HG02798 (cell line): ENCODE data around the gene HLA-DOB.
"Not testable (repeated sequence)": the region's sequence is repeated elsewhere in the genome, so short reads cannot be mapped to it uniquely, and the experiment has no call there.

Experiments used
- ATAC-seq: cut with Tn5 transposase; IDR thresholded peaks from one replicate; pipeline ENCODE4 v1.9.1; 2021; ENCODE audit warnings: mild to moderate bottlenecking; ENCODE audit not compliant: unreplicated experiment, poor library complexity

Gene HLA-DOB

DNA sequence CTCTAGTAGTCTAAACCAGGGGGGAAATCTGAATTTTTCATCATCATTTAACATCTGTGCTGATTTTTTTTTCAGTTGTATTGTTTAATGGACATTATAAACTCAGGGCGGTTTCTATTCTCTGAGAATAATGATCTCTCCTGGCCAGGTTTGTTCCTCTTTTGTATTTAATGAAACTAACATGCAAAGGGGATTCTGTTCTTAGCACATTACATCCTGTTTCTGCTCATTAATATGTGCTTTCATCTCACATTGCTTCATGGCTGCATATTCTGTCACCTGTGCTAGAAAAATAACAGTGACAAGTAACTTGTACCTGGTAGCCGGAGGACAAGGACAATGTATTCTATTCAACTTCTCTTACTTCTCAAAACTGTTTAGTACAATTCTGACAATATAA lies 806 bp downstream of the HLA-DOB start:
- ATAC-seq = peak; percentile 51

- ATAC-seq = no peak
Measured at GRCh38 chr6:32815115-32815514, 1.7 kb downstream of the HLA-DOB start.

- ATAC-seq = no peak
Measured at GRCh38 chr6:32814145-32814544, 2.7 kb downstream of the HLA-DOB start.

DNA sequence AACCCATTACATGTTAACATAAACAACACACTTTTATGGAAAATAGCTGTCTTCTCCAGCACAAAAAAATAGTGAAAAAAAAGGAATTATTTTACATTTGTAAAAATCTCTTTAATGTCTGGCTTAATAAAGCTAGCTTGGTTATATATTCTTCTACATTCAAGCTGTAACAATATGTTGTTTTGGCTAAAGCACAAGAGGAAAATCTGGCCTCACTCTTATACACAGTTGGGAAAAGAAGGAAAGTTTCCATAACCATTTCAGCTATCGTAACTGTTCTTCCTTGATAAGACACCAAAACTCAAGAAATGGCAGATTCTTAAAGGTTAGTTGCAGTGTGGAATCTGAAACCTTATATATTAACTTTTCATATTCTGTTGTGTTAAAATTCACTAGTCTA lies 7.6 kb downstream of the HLA-DOB start:
- no peak for ATAC-seq

DNA sequence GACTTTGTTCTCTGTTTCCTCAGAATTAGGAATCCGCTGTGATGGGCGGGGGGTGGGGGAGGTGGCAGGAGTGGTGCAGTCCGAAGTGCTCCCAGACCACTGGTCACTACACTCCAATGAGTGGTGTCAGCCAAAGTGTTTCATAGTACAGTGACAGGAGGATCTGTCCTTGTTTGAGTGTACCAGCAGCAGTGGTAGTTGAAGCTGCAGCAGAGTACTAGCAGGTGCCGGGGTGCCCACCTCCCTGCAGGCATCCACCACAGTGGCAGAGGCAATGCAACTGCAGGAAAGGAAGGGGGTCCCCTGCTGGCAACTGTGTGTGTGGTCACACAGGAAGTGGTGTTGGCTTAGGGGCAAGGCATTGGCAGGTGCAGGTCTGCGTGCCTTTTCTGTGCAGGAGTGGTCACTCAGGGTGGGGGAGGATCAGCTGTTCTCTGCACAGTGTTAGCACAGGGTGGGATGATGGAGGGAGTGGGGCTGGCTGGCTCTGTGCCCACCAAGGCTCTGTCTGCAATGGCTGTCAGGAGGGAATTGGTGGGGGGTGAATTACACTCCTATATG lies 9.7 kb downstream of the HLA-DOB start:
- no peak for ATAC-seq

- not testable (repeated sequence) for ATAC-seq
Measured at GRCh38 chr6:32805404-32805803, 11.4 kb downstream of the HLA-DOB start.

- ATAC-seq = no peak
Measured at GRCh38 chr6:32803416-32803815, 13.4 kb downstream of the HLA-DOB start.

DNA sequence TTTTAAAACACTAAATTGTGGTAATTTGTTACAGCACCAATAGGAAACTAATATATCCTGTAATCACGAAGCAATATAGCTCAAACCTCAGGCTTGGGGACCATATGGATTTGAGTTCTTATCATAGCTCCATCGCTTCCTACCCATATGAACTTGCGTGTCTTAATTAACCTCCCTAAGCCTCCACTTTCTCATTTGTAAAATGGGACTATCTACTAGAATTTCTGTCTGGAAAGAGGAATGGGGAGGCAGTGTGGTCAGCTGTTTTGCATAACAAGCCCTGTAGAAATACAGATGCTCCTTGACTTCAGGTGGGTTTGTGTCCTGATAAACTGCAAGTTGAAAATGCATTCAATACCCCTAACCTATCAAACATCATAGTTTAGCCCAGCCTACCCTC lies 17.1 kb downstream of the HLA-DOB start:
- no peak for ATAC-seq

GRCh38 chr6:32799168-32799567 lies 17.6 kb downstream of the HLA-DOB start:
- no peak for ATAC-seq

- no peak for ATAC-seq
Measured at GRCh38 chr6:32796848-32797776, 19.7 kb downstream of the HLA-DOB start.

DNA sequence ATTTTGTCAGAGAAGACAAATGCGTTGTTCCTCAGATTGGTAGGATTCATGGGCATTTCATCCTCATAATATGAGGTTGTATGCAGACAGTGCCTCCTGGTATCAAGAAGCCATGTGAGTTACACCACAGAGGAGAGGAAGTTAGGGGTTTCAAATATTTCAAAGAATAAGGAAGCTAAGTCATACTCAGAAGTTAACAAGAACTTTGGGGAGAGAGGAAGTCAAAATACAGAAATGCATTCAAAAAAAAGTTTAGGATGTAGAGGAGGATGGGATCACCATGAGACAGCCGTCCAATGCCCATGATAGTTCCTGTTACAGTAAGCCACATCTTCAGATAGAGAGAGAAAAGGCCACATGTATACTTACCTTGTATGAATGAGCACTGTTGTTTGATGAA lies 22.3 kb downstream of the HLA-DOB start:
- no peak for ATAC-seq

DNA sequence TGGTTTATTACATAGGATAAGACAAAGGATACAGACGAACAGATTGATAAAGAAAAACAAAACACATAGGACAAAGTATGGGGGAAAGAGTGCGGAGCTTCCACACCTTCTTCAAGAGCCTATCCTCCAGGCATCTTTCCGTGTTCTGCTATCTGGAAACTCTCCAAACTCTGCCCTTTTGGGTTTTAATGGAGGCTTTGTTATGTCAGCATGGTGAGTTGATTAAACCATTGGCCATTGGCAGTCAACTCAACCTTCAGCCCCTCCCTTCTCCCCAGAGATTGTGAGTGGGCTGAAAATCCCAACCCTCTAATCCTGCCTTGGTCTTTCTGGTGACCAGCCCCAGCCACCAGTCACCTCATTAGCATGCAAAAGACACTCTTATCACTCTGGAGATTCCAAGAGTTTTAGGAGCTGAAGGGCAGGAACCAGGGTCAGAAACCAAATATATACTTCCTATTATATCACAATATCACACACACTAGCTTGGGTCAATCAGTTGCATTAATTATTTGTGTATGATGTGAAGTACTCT lies 23.8 kb downstream of the HLA-DOB start:
- ATAC-seq = no peak

DNA sequence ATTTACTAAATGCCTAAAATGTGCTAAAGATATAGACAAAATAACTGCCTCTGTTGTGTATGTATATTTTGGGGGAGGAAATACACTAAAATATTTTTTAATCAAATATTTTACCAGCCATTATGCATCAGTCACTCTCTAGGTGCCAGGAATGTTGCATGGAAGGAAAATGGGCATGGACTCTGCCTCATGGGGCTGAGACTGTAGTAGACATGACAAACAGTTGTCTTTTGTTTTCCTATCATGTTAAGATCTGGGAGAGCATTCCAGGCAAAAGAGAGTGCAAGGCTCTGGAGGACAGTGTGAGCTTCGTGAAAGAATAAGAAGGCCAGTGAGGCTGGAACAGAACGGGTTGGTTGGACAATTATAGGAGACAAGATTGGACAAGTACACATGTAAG lies 26.5 kb downstream of the HLA-DOB start:
- no peak for ATAC-seq

- ATAC-seq = no peak
Measured at GRCh38 chr6:32785781-32786533, 30.8 kb downstream of the HLA-DOB start.

DNA sequence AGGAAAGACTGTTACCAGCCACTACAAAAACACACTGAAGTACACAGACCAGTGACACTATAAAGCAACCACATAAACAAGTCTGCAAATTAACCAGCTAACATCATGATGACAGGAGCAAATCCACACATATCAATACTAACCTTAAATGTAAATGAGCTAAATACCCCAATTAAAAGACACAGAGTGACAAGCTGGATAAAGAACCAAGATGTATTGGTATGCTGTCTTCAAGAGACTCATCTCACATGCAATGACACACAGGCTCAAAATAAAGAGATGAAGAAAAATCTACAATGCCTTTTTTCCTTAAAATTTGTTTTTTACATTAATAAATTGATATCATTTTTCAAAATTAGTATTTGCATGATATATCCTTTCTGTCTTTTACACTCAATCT lies 33.9 kb downstream of the HLA-DOB start:
- not testable (repeated sequence) for ATAC-seq

DNA sequence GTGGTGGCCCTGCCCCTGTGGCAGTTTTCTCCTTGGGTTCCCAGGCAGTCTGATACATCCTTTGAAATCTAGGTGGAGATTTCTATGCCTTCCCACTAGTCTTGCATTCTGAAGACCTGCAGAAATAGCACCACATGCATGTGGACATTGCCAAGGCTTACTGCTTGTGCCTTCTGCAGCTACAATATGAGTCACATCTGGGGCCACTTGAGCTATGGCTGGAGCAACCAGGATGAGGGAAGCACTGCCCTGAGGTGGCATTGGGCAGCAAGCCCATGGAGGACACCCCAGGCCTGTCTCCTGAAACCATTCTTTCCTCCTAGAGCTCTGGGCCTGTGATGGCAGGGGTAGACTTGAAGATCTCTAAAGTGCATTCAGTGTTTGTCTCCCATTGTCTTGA lies 37.8 kb downstream of the HLA-DOB start:
- ATAC-seq = no peak

- ATAC-seq = no peak
Measured at GRCh38 chr6:32775071-32775470, 41.7 kb downstream of the HLA-DOB start.

- ATAC-seq = no peak
Measured at GRCh38 chr6:32774426-32774825, 42.4 kb downstream of the HLA-DOB start.

DNA sequence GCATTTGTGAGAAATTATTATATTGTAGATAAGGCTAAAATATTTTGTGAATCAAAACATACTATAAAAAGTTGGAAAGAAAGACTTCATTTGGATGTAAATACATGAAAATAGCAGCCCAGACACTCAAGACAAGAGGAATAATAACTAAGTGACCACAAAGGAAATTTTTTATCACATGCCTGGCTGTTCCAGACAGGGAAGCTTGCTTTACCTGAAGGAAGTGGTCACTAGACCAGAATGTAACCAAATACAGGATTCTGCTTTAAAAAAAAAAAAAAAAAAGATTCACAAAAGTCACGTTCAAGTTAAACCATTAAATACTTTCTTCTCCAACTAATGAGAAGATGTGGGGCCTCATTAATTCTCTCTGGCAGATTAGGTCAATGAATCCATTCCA lies 44.1 kb downstream of the HLA-DOB start:
- no peak for ATAC-seq

GRCh38 chr6:32764048-32764447 lies 52.8 kb downstream of the HLA-DOB start:
- ATAC-seq = no peak

GRCh38 chr6:32763421-32763820 lies 53.4 kb downstream of the HLA-DOB start, which contains the start of gene HLA-DQB2:
Gene HLA-DQB2 (minus strand): TSS chr6:32763532. CDS start chr6:32763470, 62 bp downstream.
- ATAC-seq = no peak
